ENCODE measurements around the gene PNPLA8. TPM values are rescaled to one million over a fixed set of nuclear protein-coding genes. Genes with fewer than 3 reads are reported as not detected.

Gene PNPLA8
- total and polyA plus RNA-seq, 2 donors (not counting 3 experiments of a cell fraction or from before 2014, with no cell fraction given) = 5.9 to 19.9 TPM

GRCh38 chr7:108515013-108515412, 10.9 kb downstream of the PNPLA8 start:
- CTCF ChIA-PET = interaction anchor here (1.6 kb wide), 1 partner anchor 10 kb away, joined by 4 read pairs; the partner anchor contains the start of gene PNPLA8

More at GRCh38 chr7:108515013-108515412, 10.9 kb downstream of the PNPLA8 start:
- Histone ChIP-seq H3K79me2 (ENCODE audit: control insufficient read depth, insufficient read depth, low read length) (peaks cover 5% of the 10 kb centered on the region), H3K4me1 (ENCODE audit: control insufficient read depth, extremely low read depth, insufficient read depth, low read length) (peaks cover 10% of the 10 kb centered on the region), H3K4me3 (replicated peaks in 1 of 3; ENCODE audit: insufficient read depth in 1 of 3, low read depth in 1 of 3, low read length in 3 of 3) (no peak overlapping the region), H3K27ac (ENCODE audit: insufficient read depth, low read depth, low read length) (no peak overlapping the region), H3K36me3 (ENCODE audit: control insufficient read depth in 2 of 2, extremely low read depth in 1 of 2, insufficient read depth in 2 of 2, low read length in 2 of 2) (peaks cover 0 to 6% of the 10 kb centered on the region in 2 experiments), H3K4me2 (ENCODE audit: insufficient read depth, low read length) (no peak overlapping the region), H3K9me1 (replicated peaks; ENCODE audit: control insufficient read depth, extremely low read depth, insufficient read depth, low read length) (no peaks in the 10 kb centered on the region), H2AFZ (ENCODE audit: low read depth, low read length) (no peak overlapping the region), H4K20me1 (replicated peaks; ENCODE audit: control insufficient read depth, extremely low read depth, insufficient read depth, low read length) (peaks cover 2% of the 10 kb centered on the region), H3K9ac (replicated peaks; ENCODE audit: extremely low read depth, insufficient read depth, low read length) (no peak overlapping the region), H3K9me3 (replicated peaks; ENCODE audit: control insufficient read depth, insufficient read depth, low read length) (no peaks in the 10 kb centered on the region), H3K27me3 (ENCODE audit: control insufficient read depth in 2 of 2, insufficient read depth in 2 of 2, low read length in 2 of 2) (no peaks in the 10 kb centered on the region)
- dilution Hi-C loops (cut with MboI; ENCODE audit: extremely low pct_ligation_motif_present, low sequenced_read_pairs) = no loop called here
- TF ChIP-seq POLR2A (IDR thresholded peaks at IDR 0.05; ENCODE audit: low read depth, low read length) = no peak
- no peak for TF ChIP-seq POLR2AphosphoS5 (IDR thresholded peaks at IDR 0.05; ENCODE audit: insufficient read depth, low read depth, low read length)
- TF ChIP-seq EZH2 (IDR thresholded peaks at IDR 0.05; ENCODE audit: borderline replicate concordance, low read depth, low read length, severe bottlenecking) = no peak
- no peak for TF ChIP-seq MYC (IDR thresholded peaks at IDR 0.05; ENCODE audit: low read depth, low read length)
- TF ChIP-seq GATA2 (IDR thresholded peaks at IDR 0.05; ENCODE audit: insufficient read depth, insufficient read length, low read depth, low read length) = no peak
- TF ChIP-seq JUN (IDR thresholded peaks at IDR 0.05; ENCODE audit: borderline replicate concordance, insufficient read depth, insufficient read length, low read depth) = no peak
- TF ChIP-seq FOS (IDR thresholded peaks at IDR 0.05; ENCODE audit: borderline replicate concordance, insufficient read depth, low read length) = no peak
- TF ChIP-seq MAX (IDR thresholded peaks at IDR 0.05; ENCODE audit: insufficient read depth, insufficient read length) = no peak
- TF ChIP-seq CTCF (IDR thresholded peaks at IDR 0.05; ENCODE audit: extremely low read depth in 1 of 2, insufficient read depth in 1 of 2, low read depth in 1 of 2, low read length in 2 of 2) = no peak
- FAIRE-seq (no peak), DNase-seq (ENCODE audit: low read depth, low spot score) (no peak)
- POLR2A ChIA-PET = no interaction called here
- intact Hi-C loops (cut with micrococcal nuclease) = no loop called here
- BruUV-seq (replicated peaks) = no TSS peak

Measured in endothelial cell of umbilical vein (primary cell).